Activated CD4-positive, alpha-beta T cell treated with anti-CD3 and anti-CD28 coated beads, Interleukin-2, amount 10 ng/mL, durations not matched to agents 7 days and 5 days (primary cell): ENCODE data around the gene KIAA2012. TPM values are rescaled to one million over a fixed set of nuclear protein-coding genes. Genes with fewer than 3 reads are reported as not detected.

Experiments used
- CTCF ChIA-PET: fragments of 350-600 bp; sonication (Branson Sonifier 250); formaldehyde crosslinking; loops from one replicate; lab custom pipeline; 2021; ENCODE audit warnings: antibody characterized with exemption; lab: Charles Lee
- POLR2A ChIA-PET: fragments of 350-600 bp; sonication (Branson Sonifier 250); formaldehyde crosslinking; loops from one replicate; lab custom pipeline; 2021; ENCODE audit warnings: antibody characterized with exemption; lab: Charles Lee
- DNase-seq: peaks from one replicate; pipeline ENCODE4 v3.0.0-alpha.2; 2020
- H3K27ac Mint-ChIP-seq: one replicate; pipeline ENCODE4 v1.8.0; 2021; ENCODE audit warnings: mild to moderate bottlenecking, moderate library complexity, mixed read lengths
- H3K27me3 Mint-ChIP-seq: one replicate; pipeline ENCODE4 v1.8.0; 2021; ENCODE audit warnings: mixed read lengths
- H3K36me3 Mint-ChIP-seq: one replicate; pipeline ENCODE4 v1.8.0; 2021; ENCODE audit warnings: low read depth, mixed read lengths
- H3K4me1 Mint-ChIP-seq: one replicate; pipeline ENCODE4 v1.8.0; 2021; ENCODE audit warnings: mixed read lengths
- H3K4me3 Mint-ChIP-seq: one replicate; pipeline ENCODE4 v1.8.0; 2021; ENCODE audit warnings: mild to moderate bottlenecking, moderate library complexity, mixed read lengths
- H3K9me3 Mint-ChIP-seq: one replicate; pipeline ENCODE4 v1.8.0; 2021; ENCODE audit warnings: mixed read lengths
- total RNA-seq, 2 experiments: library from RNA; stranded (reverse); gene quantifications; one replicate each; pipeline ENCODE4 v1.2.3, GENCODE V29; 2021

The KIAA2012 gene
- total RNA-seq, 2 experiments from 2014 or later: not detected

DNA sequence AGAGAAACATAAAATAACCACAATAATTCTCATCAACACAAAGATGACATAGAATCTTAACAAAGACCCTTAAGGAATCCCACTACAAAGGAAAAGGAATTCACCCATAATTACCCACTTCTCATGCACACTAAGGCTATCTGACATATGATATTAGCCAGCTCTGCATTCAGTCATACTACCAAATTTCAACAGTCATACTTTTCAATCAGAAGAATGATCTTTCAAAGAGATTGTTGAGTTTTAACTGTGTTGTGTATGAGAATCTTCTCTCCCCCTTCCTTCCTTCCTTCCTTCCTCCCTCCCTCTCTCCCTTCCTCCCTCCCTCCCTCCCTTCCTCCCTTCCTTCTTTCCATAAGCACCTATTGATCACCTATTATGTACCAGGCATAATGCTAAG lies 22.4 kb upstream of the KIAA2012 start:
- ChIA-PET POLR2A (no interaction called here), CTCF (interaction anchor here (0.6 kb wide), 1 partner anchor 209 kb away, joined by 3 read pairs; no protein-coding TSS in a partner anchor)
- Mint-ChIP-seq H3K27me3 (peaks cover 33% of the 10 kb centered on the region), H3K4me1 (no peaks in the 10 kb centered on the region), H3K4me3 (no peak overlapping the region), H3K27ac (no peak overlapping the region), H3K36me3 (no peaks in the 10 kb centered on the region), H3K9me3 (no peaks in the 10 kb centered on the region)
- no peak for DNase-seq

DNA sequence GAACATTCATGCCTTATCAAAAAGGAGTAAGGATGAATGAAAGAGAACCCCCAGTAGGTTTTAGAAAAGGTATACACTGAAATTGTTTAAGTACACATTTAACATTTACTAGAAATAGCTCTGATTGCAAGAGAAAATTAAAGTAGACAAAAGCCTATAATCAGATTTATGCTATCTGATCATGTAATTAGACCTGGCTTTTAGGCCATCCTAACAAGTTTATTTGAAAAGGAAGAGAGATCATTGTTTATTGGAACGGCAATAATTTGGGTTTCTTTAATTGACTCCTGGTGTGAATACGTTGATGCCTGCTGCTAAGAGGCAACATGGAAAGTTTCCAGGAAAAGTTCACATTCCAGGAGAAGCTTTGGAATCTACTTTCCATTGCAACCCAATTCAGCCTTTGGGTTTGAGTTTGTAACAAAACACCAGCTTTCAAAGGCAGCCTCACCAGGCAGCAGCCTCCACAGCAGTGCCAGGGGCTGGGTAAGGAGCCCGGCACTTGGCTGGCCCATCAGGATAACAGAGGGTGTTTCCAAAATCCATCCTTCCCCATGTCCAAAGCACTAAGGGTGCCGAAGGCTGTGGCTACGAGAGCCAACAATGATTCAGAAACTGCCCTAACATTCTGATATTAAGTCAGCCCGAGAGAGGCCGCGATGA lies 21.4 kb upstream of the KIAA2012 start:
- no peak overlapping the region for H3K4me3 Mint-ChIP-seq
- H3K9me3 Mint-ChIP-seq: no peaks in the 10 kb centered on the region
- POLR2A ChIA-PET: no interaction called here
- DNase-seq: no peak
- no peak overlapping the region for H3K27ac Mint-ChIP-seq
- H3K4me1 Mint-ChIP-seq: no peaks in the 10 kb centered on the region
- peaks cover 35% of the 10 kb centered on the region for H3K27me3 Mint-ChIP-seq
- CTCF ChIA-PET: no interaction called here
- H3K36me3 Mint-ChIP-seq: no peaks in the 10 kb centered on the region

DNA sequence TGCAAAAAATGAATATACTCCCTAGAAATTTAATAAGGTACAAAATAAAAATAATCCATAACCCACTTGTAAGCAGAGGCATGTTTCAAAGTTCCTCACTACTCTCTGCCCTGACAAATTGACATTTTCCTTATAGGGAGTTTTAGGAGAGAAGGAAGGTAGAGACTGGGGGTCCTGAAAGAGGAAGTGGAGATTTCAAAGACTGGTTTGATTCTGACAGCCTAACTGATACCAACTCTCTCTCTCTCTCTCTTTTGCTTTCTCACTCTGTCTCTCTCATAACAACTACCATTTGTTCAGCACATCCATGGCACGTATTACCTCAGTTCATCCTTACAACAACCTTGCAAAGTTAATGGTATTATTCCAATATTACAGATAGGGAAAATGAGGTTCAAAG lies 20.8 kb upstream of the KIAA2012 start:
- Mint-ChIP-seq H3K4me1 (no peaks in the 10 kb centered on the region), H3K4me3 (no peak overlapping the region), H3K36me3 (no peaks in the 10 kb centered on the region), H3K27ac (no peak overlapping the region), H3K27me3 (peaks cover 37% of the 10 kb centered on the region), H3K9me3 (no peaks in the 10 kb centered on the region)
- ChIA-PET CTCF (no interaction called here), POLR2A (no interaction called here)
- no peak for DNase-seq

DNA sequence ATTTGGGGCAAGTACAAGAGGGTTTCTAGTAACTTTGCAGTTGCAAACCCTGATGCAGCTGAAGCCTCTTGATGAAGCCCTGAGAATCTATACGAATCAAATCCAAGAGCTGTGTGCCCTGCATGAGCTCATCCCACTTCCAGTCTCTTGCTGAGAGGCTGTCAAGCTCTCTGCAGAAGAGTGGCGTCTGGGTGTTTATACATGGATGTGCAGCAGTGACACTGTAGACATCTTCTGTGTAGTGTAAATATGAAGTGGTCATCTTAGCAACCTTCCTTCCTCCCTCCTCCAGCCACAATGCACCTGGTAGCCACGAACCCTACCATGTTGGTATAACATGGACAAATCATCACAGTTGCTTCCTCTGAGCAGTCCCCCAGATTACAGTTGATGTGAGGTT lies 18.4 kb upstream of the KIAA2012 start:
- Mint-ChIP-seq H3K9me3 (no peaks in the 10 kb centered on the region), H3K27me3 (peaks cover 49% of the 10 kb centered on the region), H3K4me3 (no peak overlapping the region), H3K27ac (no peak overlapping the region), H3K36me3 (no peaks in the 10 kb centered on the region), H3K4me1 (no peaks in the 10 kb centered on the region)
- DNase-seq: no peak
- ChIA-PET POLR2A (no interaction called here), CTCF (no interaction called here)

DNA sequence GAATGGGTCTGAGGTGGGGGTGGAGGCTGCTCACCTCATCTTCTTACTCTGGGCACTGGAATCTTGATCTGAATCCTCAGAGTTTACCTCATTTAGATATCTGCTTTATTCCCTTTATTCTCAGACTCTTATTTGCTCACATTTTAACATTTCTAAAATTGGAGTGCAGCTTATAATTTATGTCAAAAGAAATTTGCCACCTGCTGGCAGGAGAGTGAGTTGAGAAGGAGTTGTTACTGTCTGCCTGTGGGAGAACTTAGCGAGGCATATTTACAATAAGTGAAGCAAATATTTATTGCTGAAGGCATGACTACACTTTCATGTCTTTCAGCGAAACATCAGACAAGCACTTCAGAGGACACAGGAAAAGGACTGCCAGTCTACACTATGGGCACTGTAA lies 16.4 kb upstream of the KIAA2012 start:
- Mint-ChIP-seq H3K36me3 (no peaks in the 10 kb centered on the region), H3K27ac (no peak overlapping the region), H3K4me1 (no peaks in the 10 kb centered on the region), H3K27me3 (peaks cover 42% of the 10 kb centered on the region), H3K4me3 (no peak overlapping the region), H3K9me3 (no peaks in the 10 kb centered on the region)
- ChIA-PET POLR2A (no interaction called here), CTCF (no interaction called here)
- DNase-seq: no peak

DNA sequence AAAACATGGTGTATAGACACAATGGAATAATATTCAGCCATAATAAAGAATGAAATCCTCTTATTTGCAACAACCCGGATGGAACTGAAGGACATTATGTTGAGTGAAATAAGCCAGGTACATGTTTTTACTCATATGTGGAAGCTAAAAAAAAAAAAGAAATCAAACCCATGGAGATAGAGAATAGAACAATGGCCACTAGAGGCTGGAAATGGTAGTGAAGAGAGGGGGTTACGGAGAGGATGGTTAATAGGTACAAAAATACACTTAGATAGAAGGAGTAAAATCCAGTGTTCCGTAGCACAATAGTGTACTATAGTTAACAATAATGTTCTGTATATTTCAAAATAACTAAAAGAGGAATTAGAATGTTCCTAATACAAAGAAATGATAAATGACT lies 12.8 kb upstream of the KIAA2012 start:
- no peak for DNase-seq
- no peaks in the 10 kb centered on the region for H3K9me3 Mint-ChIP-seq
- no peaks in the 10 kb centered on the region for H3K4me1 Mint-ChIP-seq
- ChIA-PET POLR2A (no interaction called here), CTCF (no interaction called here)
- H3K27me3 Mint-ChIP-seq: peaks cover 30% of the 10 kb centered on the region
- H3K27ac Mint-ChIP-seq: no peak overlapping the region
- H3K36me3 Mint-ChIP-seq: no peaks in the 10 kb centered on the region
- no peak overlapping the region for H3K4me3 Mint-ChIP-seq

DNA sequence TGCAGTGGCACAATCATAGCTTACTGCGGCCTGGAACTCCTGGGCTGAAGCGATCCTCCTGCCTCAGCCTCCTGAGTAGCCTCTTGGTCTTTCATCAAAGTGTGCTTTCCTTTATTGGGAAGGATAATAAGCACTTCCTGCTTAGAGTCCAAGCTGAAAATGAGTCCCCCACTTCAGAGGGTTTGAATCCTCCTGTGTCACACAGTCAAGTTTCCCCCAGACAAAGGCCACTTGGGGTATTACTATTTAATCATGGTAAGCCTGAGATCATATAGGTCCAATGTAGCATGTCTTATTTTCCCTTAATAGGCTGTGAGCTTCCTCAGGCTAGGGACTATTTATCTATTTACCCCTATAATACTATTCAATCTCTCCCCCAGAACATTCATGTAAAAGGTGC lies 11.4 kb upstream of the KIAA2012 start:
- Mint-ChIP-seq H3K27ac (no peak overlapping the region), H3K27me3 (peaks cover 24% of the 10 kb centered on the region), H3K36me3 (no peaks in the 10 kb centered on the region), H3K9me3 (no peaks in the 10 kb centered on the region), H3K4me1 (no peaks in the 10 kb centered on the region), H3K4me3 (no peak overlapping the region)
- POLR2A ChIA-PET: no interaction called here
- CTCF ChIA-PET: interaction anchor here (0.6 kb wide), 1 partner anchor 37 kb away, joined by 4 read pairs; no protein-coding TSS in a partner anchor
- no peak for DNase-seq

DNA sequence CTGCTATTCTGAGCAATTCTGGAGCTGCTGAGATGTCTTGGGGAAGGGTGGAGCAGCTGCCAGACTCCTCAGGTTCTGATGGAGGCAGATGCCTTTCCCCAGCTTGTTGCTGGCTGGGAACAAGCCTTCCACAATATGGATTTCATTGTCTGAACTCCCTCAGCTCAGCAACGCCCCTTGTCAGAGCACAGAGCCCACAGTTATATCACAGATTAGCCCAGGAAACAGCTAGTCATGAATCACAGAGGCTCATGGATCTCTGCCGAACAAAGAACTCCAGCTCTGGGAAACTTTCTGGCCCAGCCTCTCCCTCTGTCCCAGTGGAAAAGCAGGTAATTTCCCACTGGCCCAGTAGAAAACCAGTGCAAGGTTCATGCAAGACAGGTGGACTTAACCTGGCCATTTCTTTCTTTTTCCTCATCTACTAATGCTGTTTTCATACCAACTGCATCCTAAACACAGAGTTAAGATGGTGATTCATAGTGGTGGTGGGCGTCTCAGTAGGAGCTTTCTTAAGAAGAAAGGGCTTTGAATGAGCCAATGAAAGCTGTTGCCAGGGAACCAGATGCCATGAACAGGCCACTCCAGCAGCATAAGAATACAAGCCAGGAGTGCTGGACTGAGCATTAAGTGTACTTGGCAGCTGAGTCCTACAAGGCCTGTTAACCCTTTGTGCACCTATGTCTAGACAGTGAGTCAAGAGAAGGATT lies 8.7 kb upstream of the KIAA2012 start:
- H3K36me3 Mint-ChIP-seq: no peaks in the 10 kb centered on the region
- POLR2A ChIA-PET: no interaction called here

DNA sequence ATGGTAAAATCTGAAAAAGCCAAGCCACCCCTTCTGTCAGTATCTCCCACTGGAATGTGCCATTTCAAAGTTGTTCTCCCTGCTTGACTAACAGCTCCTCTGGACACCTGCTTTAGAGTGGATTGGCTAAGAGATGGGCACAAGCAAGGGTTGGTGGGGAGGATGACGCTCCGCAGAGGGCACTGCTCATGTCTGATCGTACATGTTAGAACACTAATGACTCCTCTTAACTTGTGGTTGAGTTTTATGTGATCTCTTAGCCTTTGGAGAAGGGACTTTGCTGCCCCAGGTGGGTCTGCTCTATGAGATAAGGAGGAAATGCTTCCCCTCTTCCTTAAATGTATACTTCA lies 8.2 kb upstream of the KIAA2012 start:
- peaks cover 10% of the 10 kb centered on the region for H3K27me3 Mint-ChIP-seq
- ChIA-PET CTCF (interaction anchor here (0.5 to 1.6 kb wide), 2 partner anchors 32 to 507 kb away, joined by 3 read pairs; no protein-coding TSS in a partner anchor), POLR2A (interaction anchor here (0.5 kb wide), 1 partner anchor 642 kb away, joined by 7 read pairs; no protein-coding TSS in a partner anchor)
- H3K36me3 Mint-ChIP-seq: no peaks in the 10 kb centered on the region
- H3K9me3 Mint-ChIP-seq: no peaks in the 10 kb centered on the region
- H3K27ac Mint-ChIP-seq: no peak overlapping the region
- no peak overlapping the region for H3K4me3 Mint-ChIP-seq
- DNase-seq: no peak
- no peaks in the 10 kb centered on the region for H3K4me1 Mint-ChIP-seq

More for the DNA sequence above, 8.7 kb upstream of the KIAA2012 start:
- no peak overlapping the region for H3K27ac Mint-ChIP-seq
- no peaks in the 10 kb centered on the region for H3K4me1 Mint-ChIP-seq
- peaks cover 15% of the 10 kb centered on the region for H3K27me3 Mint-ChIP-seq
- H3K9me3 Mint-ChIP-seq: no peaks in the 10 kb centered on the region
- DNase-seq: no peak
- H3K4me3 Mint-ChIP-seq: no peak overlapping the region
- CTCF ChIA-PET: interaction anchor here (1.6 kb wide), 1 partner anchor 32 kb away, joined by 3 read pairs; no protein-coding TSS in a partner anchor

DNA sequence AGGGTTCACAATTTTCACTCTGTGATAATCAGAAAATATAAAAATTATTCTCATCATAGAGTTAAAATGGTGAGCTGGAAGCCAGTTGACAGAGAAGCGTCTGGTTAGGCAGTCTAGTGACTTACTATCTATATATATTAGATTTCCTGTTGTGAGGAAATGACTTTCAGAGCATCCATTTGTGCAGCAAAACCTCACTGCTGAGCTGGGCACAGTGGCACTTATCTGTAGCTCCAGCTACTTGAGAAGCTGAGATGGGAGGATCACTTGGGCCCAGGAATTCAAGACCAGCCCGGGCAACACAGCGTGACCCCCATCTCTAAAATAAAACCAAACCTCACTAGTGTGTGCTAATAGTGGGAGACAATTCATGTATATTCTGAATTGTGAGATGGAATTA lies 7.2 kb upstream of the KIAA2012 start:
- Mint-ChIP-seq H3K36me3 (no peaks in the 10 kb centered on the region), H3K27me3 (peaks cover 6% of the 10 kb centered on the region), H3K27ac (no peak overlapping the region), H3K4me3 (no peak overlapping the region), H3K4me1 (no peaks in the 10 kb centered on the region), H3K9me3 (no peaks in the 10 kb centered on the region)
- POLR2A ChIA-PET: no interaction called here
- CTCF ChIA-PET: interaction anchor here (1.6 kb wide), 1 partner anchor 31 kb away, joined by 3 read pairs; no protein-coding TSS in a partner anchor
- no peak for DNase-seq

DNA sequence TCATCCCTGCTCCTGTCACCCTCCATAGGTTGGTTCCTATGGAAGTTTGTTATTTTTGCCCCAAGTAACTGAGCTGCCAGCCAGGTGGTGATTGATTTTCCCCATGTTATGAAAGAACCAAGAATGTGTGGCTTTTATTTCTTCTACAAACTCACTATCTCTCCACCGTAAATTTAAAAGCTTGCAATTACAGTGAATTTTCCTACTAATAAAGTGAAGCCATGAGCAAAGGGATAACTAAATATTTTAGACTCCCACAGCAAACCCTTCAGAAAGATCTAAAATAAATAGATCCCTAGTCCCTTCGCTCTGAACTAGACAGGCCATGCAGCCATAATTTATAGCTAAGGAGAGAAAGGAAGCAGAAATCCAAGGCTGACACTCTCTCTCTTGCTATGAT lies 6.2 kb upstream of the KIAA2012 start:
- Mint-ChIP-seq H3K4me3 (no peak overlapping the region), H3K9me3 (no peaks in the 10 kb centered on the region), H3K27me3 (peaks cover 6% of the 10 kb centered on the region), H3K36me3 (no peaks in the 10 kb centered on the region), H3K4me1 (no peaks in the 10 kb centered on the region), H3K27ac (no peak overlapping the region)
- no peak for DNase-seq
- POLR2A ChIA-PET: no interaction called here
- CTCF ChIA-PET: interaction anchor here (1.4 kb wide), 1 partner anchor 24 kb away, joined by 3 read pairs; no protein-coding TSS in a partner anchor

DNA sequence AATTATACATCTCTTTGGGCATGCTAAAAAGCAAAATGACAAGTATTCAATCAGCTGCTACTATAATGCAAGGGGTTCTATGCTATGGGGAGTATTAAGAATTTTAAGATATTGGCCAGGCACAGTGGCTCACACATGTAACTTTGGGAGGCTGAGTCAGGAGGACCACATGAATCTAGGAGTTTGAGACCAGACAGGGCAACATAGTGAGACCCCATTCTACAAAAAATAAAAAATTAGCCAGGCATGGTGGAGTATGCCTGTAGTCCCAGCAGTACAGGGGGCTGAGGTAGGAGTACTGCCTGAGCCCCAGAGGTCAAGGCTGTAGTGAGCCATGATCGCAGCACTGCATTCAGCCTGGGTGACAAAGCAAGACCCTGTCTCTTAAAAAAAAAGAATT lies 5.5 kb upstream of the KIAA2012 start:
- H3K27me3 Mint-ChIP-seq: peaks cover 6% of the 10 kb centered on the region
- CTCF ChIA-PET: interaction anchor here (1.4 kb wide), 1 partner anchor 25 kb away, joined by 3 read pairs; no protein-coding TSS in a partner anchor
- H3K4me3 Mint-ChIP-seq: no peak overlapping the region
- H3K27ac Mint-ChIP-seq: no peak overlapping the region
- DNase-seq: no peak
- H3K9me3 Mint-ChIP-seq: no peaks in the 10 kb centered on the region
- H3K36me3 Mint-ChIP-seq: no peaks in the 10 kb centered on the region
- POLR2A ChIA-PET: no interaction called here
- H3K4me1 Mint-ChIP-seq: no peaks in the 10 kb centered on the region
